Mesodermal cell (in vitro differentiated cells): Measurements from ENCODE around the gene ROCK2.

Experiments used
- H3K27ac ChIP-seq: 2 replicates; pipeline ENCODE4 v1.7.0; 2013; ENCODE audit warnings: mild to moderate bottlenecking, low read depth, low read length, moderate library complexity; ENCODE audit not compliant: severe bottlenecking
- H3K36me3 ChIP-seq: 2 replicates; pipeline ENCODE4 v1.7.1; 2013; ENCODE audit warnings: mild to moderate bottlenecking, low read length, moderate library complexity; ENCODE audit not compliant: control insufficient read depth, insufficient read depth
- H3K4me1 ChIP-seq: one replicate; pipeline ENCODE4 v1.7.1; 2013; ENCODE audit warnings: mild to moderate bottlenecking, low read length; ENCODE audit not compliant: insufficient read depth, control insufficient read depth, poor library complexity, severe bottlenecking
- H3K4me3 ChIP-seq: 2 replicates; pipeline ENCODE4 v1.7.0; 2013; ENCODE audit warnings: low read length, control low read depth, mild to moderate bottlenecking; ENCODE audit not compliant: insufficient read depth, poor library complexity, severe bottlenecking; ENCODE audit errors: extremely low read depth
- H3K9me3 ChIP-seq: 2 replicates; pipeline ENCODE4 v1.7.1; 2013; ENCODE audit warnings: mild to moderate bottlenecking, low read length, moderate library complexity; ENCODE audit not compliant: control insufficient read depth
- WGBS, 2 experiments: methylation state at CpG; one replicate each; pipeline ENCODE4 v1.1.5; 2013; ENCODE audit warnings: missing lambda C conversion rate in 2 of 2; ENCODE audit not compliant: insufficient coverage in 2 of 2; 5-methylcytosine and 5-hydroxymethylcytosine counted together

Gene ROCK2

DNA sequence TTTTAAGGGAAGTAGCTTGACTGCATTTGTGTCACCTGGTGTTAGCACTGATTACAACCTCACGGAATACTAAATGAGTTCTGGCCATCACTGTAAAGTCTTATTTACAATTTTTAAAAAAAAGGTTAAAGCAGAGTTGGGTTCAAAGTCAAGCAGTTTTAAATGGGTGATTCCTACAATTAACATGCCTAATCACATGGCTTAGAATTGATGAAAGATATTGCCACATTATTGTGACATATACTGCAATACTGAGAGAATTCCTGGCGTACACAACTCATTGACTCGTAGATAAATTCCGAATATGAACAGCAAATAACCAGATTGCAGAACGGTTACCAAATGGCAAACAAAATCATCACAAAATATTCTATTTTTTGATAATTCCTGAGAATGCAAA lies 34.2 kb downstream of the ROCK2 start:
- H3K27ac ChIP-seq: no peak overlapping the region
- no peaks in the 10 kb centered on the region for H3K4me1 ChIP-seq
- WGBS, 2 experiments: 100% methylated on average over 1 of the region's 5 CpGs; no CpG with 5 or more reads in 1 of the 2 experiments
- H3K4me3 ChIP-seq: no peak overlapping the region
- H3K36me3 ChIP-seq: no peaks in the 10 kb centered on the region
- no peaks in the 10 kb centered on the region for H3K9me3 ChIP-seq

- Histone ChIP-seq H3K4me1 (no peaks in the 10 kb centered on the region), H3K4me3 (no peak overlapping the region), H3K27ac (no peak overlapping the region), H3K9me3 (no peaks in the 10 kb centered on the region), H3K36me3 (no peaks in the 10 kb centered on the region)
- 90% methylated on average over 2 of the region's 5 CpGs; no CpG with 5 or more reads in 1 of the 2 experiments for WGBS, 2 experiments
Observed at GRCh38 chr2:11309706-11310105, 34.7 kb downstream of the ROCK2 start.

DNA sequence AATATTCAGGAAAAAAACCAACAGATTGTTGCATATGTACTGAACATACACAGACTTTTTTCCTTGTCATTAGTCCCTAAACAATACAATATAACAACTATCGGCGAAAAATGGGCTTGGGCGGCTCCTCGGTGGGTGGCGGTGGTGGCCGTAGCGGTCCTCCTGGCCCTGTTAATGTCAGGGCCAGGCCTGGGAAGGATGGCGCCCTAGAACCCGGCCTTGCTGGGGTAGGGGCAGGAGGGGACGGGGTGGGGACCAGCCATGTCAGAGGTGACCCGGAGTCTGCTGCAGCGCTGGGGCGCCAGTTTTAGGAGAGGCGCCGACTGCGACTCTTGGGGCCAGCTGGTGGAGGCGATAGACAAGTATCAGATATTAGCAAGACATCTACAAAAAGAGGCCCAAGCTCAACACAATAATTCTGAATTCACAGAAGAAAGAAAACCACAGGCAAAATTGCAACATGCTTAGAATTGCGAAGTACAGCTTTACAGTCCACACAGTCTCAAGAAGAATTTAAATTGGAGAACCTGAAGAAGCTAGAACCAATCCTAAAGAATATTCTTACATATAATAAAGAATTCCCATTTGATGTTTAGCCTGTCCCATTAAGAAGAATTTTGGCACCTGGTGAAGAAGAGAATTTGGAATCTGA lies 36.5 kb downstream of the ROCK2 start:
- Histone ChIP-seq H3K9me3 (no peaks in the 10 kb centered on the region), H3K4me3 (no peak overlapping the region)
- 93 to 98% methylated on average over 3 to 5 of the region's 18 CpGs for WGBS, 2 experiments

GRCh38 chr2:11305958-11306357 lies 38.5 kb downstream of the ROCK2 start:
- Histone ChIP-seq H3K27ac (no peak overlapping the region), H3K4me3 (no peak overlapping the region), H3K36me3 (peaks cover 4% of the 10 kb centered on the region), H3K4me1 (no peaks in the 10 kb centered on the region), H3K9me3 (no peaks in the 10 kb centered on the region)
- WGBS, 2 experiments: 92 to 100% methylated on average over 1 of the region's 1 CpG

More for the DNA sequence above, 36.5 kb downstream of the ROCK2 start:
- H3K27ac ChIP-seq: no peak overlapping the region
- H3K36me3 ChIP-seq: no peaks in the 10 kb centered on the region
- no peaks in the 10 kb centered on the region for H3K4me1 ChIP-seq

DNA sequence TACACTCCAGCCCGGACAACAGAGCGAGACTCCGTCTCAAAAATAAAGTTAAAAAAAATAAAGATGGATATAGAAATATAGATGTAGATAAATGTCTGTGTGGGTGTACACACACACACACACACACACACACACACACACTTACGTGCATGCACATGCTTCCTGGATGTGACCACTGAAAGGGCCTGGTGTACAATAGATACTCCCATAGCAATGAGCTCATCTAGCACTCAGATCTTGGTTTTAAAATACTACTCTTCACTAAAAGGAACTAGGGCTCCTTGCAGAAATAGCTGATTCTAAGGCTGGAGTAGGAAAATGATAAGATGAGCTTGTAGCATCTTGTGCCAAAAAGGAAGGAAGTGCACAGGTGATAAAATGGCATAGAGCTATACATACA lies 39.1 kb downstream of the ROCK2 start:
- WGBS, 2 experiments: no CpG with 5 or more reads among the region's 4 CpGs
- no peak overlapping the region for H3K4me3 ChIP-seq
- H3K9me3 ChIP-seq: no peaks in the 10 kb centered on the region
- no peak overlapping the region for H3K27ac ChIP-seq
- H3K4me1 ChIP-seq: no peaks in the 10 kb centered on the region
- H3K36me3 ChIP-seq: peaks cover 4% of the 10 kb centered on the region

DNA sequence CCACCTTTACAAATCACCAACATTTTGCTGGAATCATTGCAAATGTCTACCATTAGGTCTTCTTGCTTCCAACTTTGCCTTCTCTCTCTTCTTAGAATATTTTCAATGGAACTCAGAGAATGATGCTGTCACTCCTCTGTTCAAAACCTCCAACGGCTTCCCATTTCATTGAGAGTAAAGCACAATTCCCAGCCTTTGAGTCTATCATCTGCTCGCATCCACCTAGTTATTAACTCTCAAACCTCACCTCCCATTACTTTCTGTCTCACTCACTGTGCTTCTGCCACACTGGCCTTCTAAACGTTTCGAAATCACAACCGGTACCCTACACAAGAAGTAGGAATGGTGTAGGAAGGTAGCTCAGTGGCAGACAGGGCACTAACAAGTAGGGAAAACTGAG lies 40.0 kb downstream of the ROCK2 start:
- no peaks in the 10 kb centered on the region for H3K4me1 ChIP-seq
- peaks cover 4% of the 10 kb centered on the region for H3K36me3 ChIP-seq
- no peak overlapping the region for H3K4me3 ChIP-seq
- WGBS, 2 experiments: 94 to 100% methylated on average over 1 to 5 of the region's 5 CpGs
- no peaks in the 10 kb centered on the region for H3K9me3 ChIP-seq
- no peak overlapping the region for H3K27ac ChIP-seq

DNA sequence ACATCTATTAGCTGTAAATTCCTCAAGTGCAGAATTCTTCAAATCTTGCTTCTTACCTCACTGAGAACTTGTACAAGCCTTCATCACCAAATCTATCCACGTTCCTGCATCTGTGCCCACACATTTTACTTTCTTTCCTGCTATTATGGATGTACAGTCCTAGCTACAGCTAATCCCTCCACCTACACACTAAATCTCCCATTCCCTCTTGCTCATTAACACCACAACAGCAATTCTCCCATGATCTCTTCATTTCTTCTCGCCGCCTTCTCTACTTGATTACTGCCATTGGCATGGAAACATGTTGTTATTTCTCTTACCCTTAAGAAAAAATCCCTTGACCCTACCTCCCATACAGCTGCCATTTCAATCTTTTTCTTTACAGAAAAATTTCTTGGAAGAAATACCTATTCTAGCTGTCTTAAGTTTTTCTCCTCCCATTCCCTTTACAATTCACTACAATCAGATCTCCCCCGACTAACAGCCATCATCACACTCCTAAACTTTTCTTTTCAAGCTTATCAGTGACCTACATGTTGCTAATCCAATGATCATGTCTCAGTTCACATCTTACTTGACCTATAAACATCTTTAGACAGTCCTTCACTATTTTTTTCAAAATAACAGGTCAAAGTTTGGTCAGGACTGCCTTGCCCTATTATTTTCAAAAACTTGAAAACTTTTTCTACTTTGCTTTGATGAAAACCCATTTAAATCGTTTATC lies 41.0 kb downstream of the ROCK2 start:
- no peaks in the 10 kb centered on the region for H3K4me1 ChIP-seq
- WGBS, 2 experiments: 94 to 98% methylated on average over 5 of the region's 5 CpGs
- peaks cover 4% of the 10 kb centered on the region for H3K36me3 ChIP-seq
- H3K9me3 ChIP-seq: no peaks in the 10 kb centered on the region
- no peak overlapping the region for H3K4me3 ChIP-seq
- no peak overlapping the region for H3K27ac ChIP-seq

DNA sequence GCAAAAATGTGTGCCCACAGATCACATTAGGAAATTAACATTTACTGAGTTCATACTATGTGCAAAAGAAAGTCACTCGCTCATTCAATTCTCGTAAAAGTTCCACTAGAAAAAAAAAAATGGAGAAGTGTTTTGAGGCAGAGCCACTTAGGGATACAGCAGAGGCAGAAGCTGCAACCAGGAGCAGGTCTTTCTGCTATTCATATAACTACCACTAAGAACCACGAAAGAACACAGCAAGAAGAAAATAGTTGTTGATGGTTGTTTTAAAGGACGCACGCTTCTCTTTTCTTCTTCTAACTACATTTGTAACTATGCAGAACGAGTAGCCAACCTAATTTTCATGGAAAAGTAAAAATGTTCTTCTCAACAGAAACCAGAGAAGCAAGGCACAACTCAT lies 45.0 kb downstream of the ROCK2 start:
- Histone ChIP-seq H3K4me1 (no peaks in the 10 kb centered on the region), H3K27ac (no peak overlapping the region), H3K4me3 (no peak overlapping the region), H3K9me3 (no peaks in the 10 kb centered on the region), H3K36me3 (peaks cover 4% of the 10 kb centered on the region)
- 100% methylated on average over 1 of the region's 6 CpGs; no CpG with 5 or more reads in 1 of the 2 experiments for WGBS, 2 experiments

DNA sequence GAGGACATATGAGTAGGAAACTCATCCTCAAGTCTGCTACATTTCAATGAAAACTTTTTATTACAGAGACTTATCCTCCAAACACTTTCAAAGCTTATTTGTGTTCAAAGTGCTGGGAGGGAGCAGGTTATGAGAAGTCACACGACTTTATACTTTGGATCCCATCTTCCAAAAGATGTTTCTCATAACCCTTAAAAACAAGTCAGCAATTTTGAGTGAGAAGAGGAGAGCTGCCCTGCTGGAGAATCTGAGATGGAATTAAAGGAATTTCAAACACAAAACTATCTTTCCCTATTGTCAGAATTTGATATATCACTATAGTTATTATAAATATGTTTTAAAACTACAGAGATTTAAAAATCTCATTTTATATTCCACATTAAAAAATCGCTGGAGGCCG lies 45.8 kb downstream of the ROCK2 start:
- no peak overlapping the region for H3K27ac ChIP-seq
- H3K4me3 ChIP-seq: no peak overlapping the region
- WGBS, 2 experiments: 80% methylated on average over 1 of the region's 3 CpGs; no CpG with 5 or more reads in 1 of the 2 experiments
- H3K4me1 ChIP-seq: no peaks in the 10 kb centered on the region
- H3K36me3 ChIP-seq: peaks cover 4% of the 10 kb centered on the region
- no peaks in the 10 kb centered on the region for H3K9me3 ChIP-seq

GRCh38 chr2:11296401-11296800 lies 48.0 kb downstream of the ROCK2 start:
- H3K9me3 ChIP-seq: peaks cover 5% of the 10 kb centered on the region
- no peak overlapping the region for H3K4me3 ChIP-seq
- H3K27ac ChIP-seq: no peak overlapping the region
- H3K4me1 ChIP-seq: no peaks in the 10 kb centered on the region
- no peaks in the 10 kb centered on the region for H3K36me3 ChIP-seq
- WGBS, 2 experiments: no CpG with 5 or more reads among the region's 2 CpGs
